Esophagus squamous epithelium (tissue), 4 donors: ENCODE results near the gene VSX1.

Experiments
- CTCF ChIP-seq, 6 experiments: fragments of 450-650 bp in 4 of 6; fragments of 200-600 bp in 2 of 6; sonication (generic) in 2 of 6; IDR thresholded peaks; one replicate each; pipeline ENCODE4 v1.5.1; 2016 to 2019; ENCODE audit warnings: antibody characterized with exemption in 6 of 6, mild to moderate bottlenecking in 4 of 6, moderate library complexity in 4 of 6
- POLR2A ChIP-seq, 4 donors: fragments of 450-650 bp; IDR thresholded peaks; one replicate each; pipeline ENCODE4 v1.6.1; 2017; ENCODE audit warnings: antibody characterized with exemption in 4 of 4, mild to moderate bottlenecking in 4 of 4, moderate library complexity in 3 of 4

- TF ChIP-seq POLR2A (IDR thresholded peaks at IDR 0.05) = no peak
- TF ChIP-seq CTCF (IDR thresholded peaks at IDR 0.05) = no peak
Measured at GRCh38 chr20:25085756-25086495, 4.0 kb upstream of the VSX1 start.
